ENCODE results near the gene CD93. TPM values are rescaled to one million over a fixed set of nuclear protein-coding genes. Genes with fewer than 3 reads are reported as not detected.

The CD93 gene
- total and polyA plus RNA-seq, 2 donors from 2014 or later: 9.9 to 104 TPM

- Histone ChIP-seq H3K27ac (ENCODE audit: low read depth in 2 of 2, low read length in 2 of 2) (no peak overlapping the region), H3K27me3 (ENCODE audit: control insufficient read depth, insufficient read depth, low read length) (peaks cover 14% of the 10 kb centered on the region), H3K9ac (ENCODE audit: low read length in 3 of 3) (no peak overlapping the region), H3K4me1 (ENCODE audit: control insufficient read depth in 2 of 3, insufficient read depth in 2 of 3, low read depth in 1 of 3, low read length in 3 of 3) (no peaks in the 10 kb centered on the region), H3K36me3 (ENCODE audit: control insufficient read depth in 2 of 3, insufficient read depth in 3 of 3, low read length in 3 of 3) (no peaks in the 10 kb centered on the region), H3K4me3 (ENCODE audit: low read length in 3 of 3) (no peak overlapping the region), H3K9me3 (ENCODE audit: control insufficient read depth in 2 of 3, insufficient read depth in 1 of 3, low read length in 3 of 3) (no peaks in the 10 kb centered on the region)
- DNase-seq: no peak
- intact Hi-C loops (cut with DNase I): no loop called here
- TF ChIP-seq CTCF (IDR thresholded peaks at IDR 0.05; ENCODE audit: borderline replicate concordance, extremely low read depth, insufficient read depth): no peak
- FAIRE-seq: no peak
Measured at GRCh38 chr20:23042270-23042669, 43.9 kb downstream of the CD93 start.

- DNase-seq (no peak), FAIRE-seq (no peak)
- intact Hi-C loops (cut with DNase I): no loop called here
- H3K4me3 ChIP-seq (ENCODE audit: low read length in 3 of 3): no peak overlapping the region
- H3K9ac ChIP-seq (ENCODE audit: low read length in 3 of 3): no peak overlapping the region
- no peak for TF ChIP-seq CTCF (IDR thresholded peaks at IDR 0.05; ENCODE audit: borderline replicate concordance, extremely low read depth, insufficient read depth)
- no peaks in the 10 kb centered on the region for H3K36me3 ChIP-seq (ENCODE audit: control insufficient read depth in 2 of 3, insufficient read depth in 3 of 3, low read length in 3 of 3)
- no peak overlapping the region for H3K27ac ChIP-seq (ENCODE audit: low read depth in 2 of 2, low read length in 2 of 2)
- peaks cover 2% of the 10 kb centered on the region for H3K27me3 ChIP-seq (ENCODE audit: control insufficient read depth, insufficient read depth, low read length)
- no peaks in the 10 kb centered on the region for H3K9me3 ChIP-seq (ENCODE audit: control insufficient read depth in 2 of 3, insufficient read depth in 1 of 3, low read length in 3 of 3)
- H3K4me1 ChIP-seq (ENCODE audit: control insufficient read depth in 2 of 3, insufficient read depth in 2 of 3, low read depth in 1 of 3, low read length in 3 of 3): no peaks in the 10 kb centered on the region
Measured at GRCh38 chr20:23039885-23040508, 46.1 kb downstream of the CD93 start.

- Histone ChIP-seq H3K9me3 (ENCODE audit: control insufficient read depth in 2 of 3, insufficient read depth in 1 of 3, low read length in 3 of 3) (no peaks in the 10 kb centered on the region), H3K4me1 (ENCODE audit: control insufficient read depth in 2 of 3, insufficient read depth in 2 of 3, low read depth in 1 of 3, low read length in 3 of 3) (no peaks in the 10 kb centered on the region), H3K27ac (ENCODE audit: low read depth in 2 of 2, low read length in 2 of 2) (no peak overlapping the region), H3K27me3 (ENCODE audit: control insufficient read depth, insufficient read depth, low read length) (peaks cover 2% of the 10 kb centered on the region), H3K4me3 (ENCODE audit: low read length in 3 of 3) (no peak overlapping the region), H3K36me3 (ENCODE audit: control insufficient read depth in 2 of 3, insufficient read depth in 3 of 3, low read length in 3 of 3) (no peaks in the 10 kb centered on the region), H3K9ac (ENCODE audit: low read length in 3 of 3) (no peak overlapping the region)
- FAIRE-seq (no peak), DNase-seq (no peak)
- intact Hi-C loops (cut with DNase I): no loop called here
- TF ChIP-seq CTCF (IDR thresholded peaks at IDR 0.05; ENCODE audit: borderline replicate concordance, extremely low read depth, insufficient read depth): no peak
Measured at GRCh38 chr20:23039136-23039875, 46.8 kb downstream of the CD93 start.
